ENCODE measurements around the gene LRFN2. TPM values are rescaled to one million over a fixed set of nuclear protein-coding genes. Genes with fewer than 3 reads are reported as not detected.

The LRFN2 gene
- polyA plus RNA-seq, 1 donor from 2014 or later: 14.8 TPM

DNA sequence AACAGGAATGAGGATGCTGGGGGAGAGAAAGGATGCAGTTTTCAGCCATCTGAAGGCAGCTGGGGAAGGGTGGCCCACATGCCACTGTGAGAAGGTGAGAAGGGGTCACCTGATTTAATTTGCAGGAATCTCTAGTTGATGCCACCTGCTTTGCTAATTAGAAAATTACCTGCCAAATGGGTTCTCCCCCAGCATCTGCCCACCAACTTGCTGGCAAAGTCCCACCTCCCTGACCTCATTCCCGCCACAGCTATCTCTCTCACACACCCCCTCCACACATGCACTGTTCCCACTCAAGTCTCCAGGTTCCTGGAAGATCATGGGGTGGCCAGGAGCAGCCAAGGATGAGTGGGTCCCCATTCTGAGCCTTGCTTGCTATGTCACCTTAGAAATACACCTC is 70.7 kb downstream of the LRFN2 start:
- Histone ChIP-seq H3K9me2 (ENCODE audit: insufficient read depth, low read length) (no peaks in the 10 kb centered on the region), H3K27ac (ENCODE audit: low read length) (no peak overlapping the region), H3K9ac (ENCODE audit: low read length) (no peak overlapping the region), H3K4me2 (ENCODE audit: low read length) (no peak overlapping the region), H3K27me3 (ENCODE audit: insufficient read depth, low read depth, low read length) (peaks cover 24% of the 10 kb centered on the region), H3K36me3 (ENCODE audit: insufficient read depth, low read length) (no peaks in the 10 kb centered on the region), H3K4me3 (ENCODE audit: low read length) (no peak overlapping the region), H3K9me3 (ENCODE audit: low read length) (peaks cover 4% of the 10 kb centered on the region), H4K20me1 (ENCODE audit: insufficient read depth) (no peaks in the 10 kb centered on the region), H3K79me2 (replicated peaks; ENCODE audit: insufficient read depth, low read length) (no peaks in the 10 kb centered on the region), H2AFZ (ENCODE audit: low read depth, low read length) (no peak overlapping the region), H3F3A (ENCODE audit: insufficient read depth, low read length, poor library complexity, severe bottlenecking) (no peaks in the 10 kb centered on the region)
- no peak for TF ChIP-seq EP300 (conservative IDR thresholded peaks at IDR 0.05; ENCODE audit: poor library complexity, severe bottlenecking)
- TF ChIP-seq, protein P1, sequence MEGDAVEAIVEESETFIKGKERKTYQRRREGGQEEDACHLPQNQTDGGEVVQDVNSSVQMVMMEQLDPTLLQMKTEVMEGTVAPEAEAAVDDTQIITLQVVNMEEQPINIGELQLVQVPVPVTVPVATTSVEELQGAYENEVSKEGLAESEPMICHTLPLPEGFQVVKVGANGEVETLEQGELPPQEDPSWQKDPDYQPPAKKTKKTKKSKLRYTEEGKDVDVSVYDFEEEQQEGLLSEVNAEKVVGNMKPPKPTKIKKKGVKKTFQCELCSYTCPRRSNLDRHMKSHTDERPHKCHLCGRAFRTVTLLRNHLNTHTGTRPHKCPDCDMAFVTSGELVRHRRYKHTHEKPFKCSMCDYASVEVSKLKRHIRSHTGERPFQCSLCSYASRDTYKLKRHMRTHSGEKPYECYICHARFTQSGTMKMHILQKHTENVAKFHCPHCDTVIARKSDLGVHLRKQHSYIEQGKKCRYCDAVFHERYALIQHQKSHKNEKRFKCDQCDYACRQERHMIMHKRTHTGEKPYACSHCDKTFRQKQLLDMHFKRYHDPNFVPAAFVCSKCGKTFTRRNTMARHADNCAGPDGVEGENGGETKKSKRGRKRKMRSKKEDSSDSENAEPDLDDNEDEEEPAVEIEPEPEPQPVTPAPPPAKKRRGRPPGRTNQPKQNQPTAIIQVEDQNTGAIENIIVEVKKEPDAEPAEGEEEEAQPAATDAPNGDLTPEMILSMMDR (IDR thresholded peaks at IDR 0.05; ENCODE audit: poor library complexity, severe bottlenecking): no peak
- TF ChIP-seq EZH2 (IDR thresholded peaks at IDR 0.05; ENCODE audit: borderline replicate concordance, insufficient read depth, low read length, poor library complexity, severe bottlenecking): no peak
- no peak for TF ChIP-seq MXI1 (conservative IDR thresholded peaks at IDR 0.05; ENCODE audit: poor library complexity, severe bottlenecking)
- TF ChIP-seq TAF1 (IDR thresholded peaks at IDR 0.05; ENCODE audit: low read depth): no peak
- TF ChIP-seq POLR2AphosphoS5 (IDR thresholded peaks at IDR 0.05): no peak
- no peak for TF ChIP-seq RAD21 (conservative IDR thresholded peaks at IDR 0.05)
- TF ChIP-seq, protein P2, sequence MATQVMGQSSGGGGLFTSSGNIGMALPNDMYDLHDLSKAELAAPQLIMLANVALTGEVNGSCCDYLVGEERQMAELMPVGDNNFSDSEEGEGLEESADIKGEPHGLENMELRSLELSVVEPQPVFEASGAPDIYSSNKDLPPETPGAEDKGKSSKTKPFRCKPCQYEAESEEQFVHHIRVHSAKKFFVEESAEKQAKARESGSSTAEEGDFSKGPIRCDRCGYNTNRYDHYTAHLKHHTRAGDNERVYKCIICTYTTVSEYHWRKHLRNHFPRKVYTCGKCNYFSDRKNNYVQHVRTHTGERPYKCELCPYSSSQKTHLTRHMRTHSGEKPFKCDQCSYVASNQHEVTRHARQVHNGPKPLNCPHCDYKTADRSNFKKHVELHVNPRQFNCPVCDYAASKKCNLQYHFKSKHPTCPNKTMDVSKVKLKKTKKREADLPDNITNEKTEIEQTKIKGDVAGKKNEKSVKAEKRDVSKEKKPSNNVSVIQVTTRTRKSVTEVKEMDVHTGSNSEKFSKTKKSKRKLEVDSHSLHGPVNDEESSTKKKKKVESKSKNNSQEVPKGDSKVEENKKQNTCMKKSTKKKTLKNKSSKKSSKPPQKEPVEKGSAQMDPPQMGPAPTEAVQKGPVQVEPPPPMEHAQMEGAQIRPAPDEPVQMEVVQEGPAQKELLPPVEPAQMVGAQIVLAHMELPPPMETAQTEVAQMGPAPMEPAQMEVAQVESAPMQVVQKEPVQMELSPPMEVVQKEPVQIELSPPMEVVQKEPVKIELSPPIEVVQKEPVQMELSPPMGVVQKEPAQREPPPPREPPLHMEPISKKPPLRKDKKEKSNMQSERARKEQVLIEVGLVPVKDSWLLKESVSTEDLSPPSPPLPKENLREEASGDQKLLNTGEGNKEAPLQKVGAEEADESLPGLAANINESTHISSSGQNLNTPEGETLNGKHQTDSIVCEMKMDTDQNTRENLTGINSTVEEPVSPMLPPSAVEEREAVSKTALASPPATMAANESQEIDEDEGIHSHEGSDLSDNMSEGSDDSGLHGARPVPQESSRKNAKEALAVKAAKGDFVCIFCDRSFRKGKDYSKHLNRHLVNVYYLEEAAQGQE (IDR thresholded peaks at IDR 0.05; ENCODE audit: borderline replicate concordance): no peak
- no peak for TF ChIP-seq SMC3 (conservative IDR thresholded peaks at IDR 0.05; ENCODE audit: poor library complexity)

DNA sequence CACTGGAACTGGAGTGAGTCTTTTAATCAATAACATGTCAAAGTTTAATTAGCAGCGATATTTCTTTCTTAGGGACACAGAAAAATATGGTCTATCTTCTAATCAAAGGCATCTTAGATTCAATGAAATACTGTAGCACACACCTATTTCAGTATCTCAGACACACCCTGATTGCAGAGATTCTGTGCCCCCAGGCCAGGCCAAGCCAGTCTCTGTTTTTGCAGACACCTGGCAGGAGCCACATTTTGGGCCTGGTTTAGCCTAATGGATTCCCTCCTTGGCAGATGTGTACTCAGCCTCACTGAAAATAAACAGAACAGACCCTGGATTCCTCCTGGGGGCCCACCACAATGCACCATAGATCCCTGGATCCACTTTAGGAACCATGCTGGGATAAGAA is 74.8 kb downstream of the LRFN2 start:
- no peak overlapping the region for H3K4me3 ChIP-seq (ENCODE audit: low read length)
- no peaks in the 10 kb centered on the region for H3K27me3 ChIP-seq (ENCODE audit: insufficient read depth, low read depth, low read length)
- no peaks in the 10 kb centered on the region for H3K9me3 ChIP-seq (ENCODE audit: low read length)
- H3K27ac ChIP-seq (ENCODE audit: low read length): no peak overlapping the region
- TF ChIP-seq EZH2 (IDR thresholded peaks at IDR 0.05; ENCODE audit: borderline replicate concordance, insufficient read depth, low read length, poor library complexity, severe bottlenecking) (no peak), SMC3 (conservative IDR thresholded peaks at IDR 0.05; ENCODE audit: poor library complexity) (no peak), MXI1 (conservative IDR thresholded peaks at IDR 0.05; ENCODE audit: poor library complexity, severe bottlenecking) (no peak), EP300 (conservative IDR thresholded peaks at IDR 0.05; ENCODE audit: poor library complexity, severe bottlenecking) (no peak), TAF1 (IDR thresholded peaks at IDR 0.05; ENCODE audit: low read depth) (no peak), POLR2AphosphoS5 (IDR thresholded peaks at IDR 0.05) (no peak), RAD21 (conservative IDR thresholded peaks at IDR 0.05) (no peak)
- TF ChIP-seq, protein P1 (IDR thresholded peaks at IDR 0.05; ENCODE audit: poor library complexity, severe bottlenecking): no peak
- TF ChIP-seq, protein P2 (IDR thresholded peaks at IDR 0.05; ENCODE audit: borderline replicate concordance): no peak
- H2AFZ ChIP-seq (ENCODE audit: low read depth, low read length): no peak overlapping the region
- H3K36me3 ChIP-seq (ENCODE audit: insufficient read depth, low read length): no peaks in the 10 kb centered on the region
- H3K4me2 ChIP-seq (ENCODE audit: low read length): no peak overlapping the region
- H3K9ac ChIP-seq (ENCODE audit: low read length): no peak overlapping the region
- H3K79me2 ChIP-seq (replicated peaks; ENCODE audit: insufficient read depth, low read length): no peaks in the 10 kb centered on the region
- H4K20me1 ChIP-seq (ENCODE audit: insufficient read depth): no peaks in the 10 kb centered on the region
- H3K9me2 ChIP-seq (ENCODE audit: insufficient read depth, low read length): no peaks in the 10 kb centered on the region
- no peaks in the 10 kb centered on the region for H3F3A ChIP-seq (ENCODE audit: insufficient read depth, low read length, poor library complexity, severe bottlenecking)

All from neural cell (in vitro differentiated cells).